T-helper 1 cell treated with Interleukin-12 subunit alpha and Interleukin-12 subunit beta and Interleukin-4 antibody, amounts not matched to agents 30 ng/mL and 1 ng/mL, for 36 hours (primary cell): Measurements from ENCODE around the gene NEU4. TPM values are rescaled to one million over a fixed set of nuclear protein-coding genes. Genes with fewer than 3 reads are reported as not detected.
"Not testable (repeated sequence)": the region's sequence is repeated elsewhere in the genome, so short reads cannot be mapped to it uniquely, and the experiment has no call there.

Source experiments
- intact Hi-C: fragments of 100-400 bp; cut with micrococcal nuclease; formaldehyde crosslinking; loops from one replicate; pipeline ENCODE4 v1.15.1; 2024
- total RNA-seq: library from RNA; stranded (reverse); gene quantifications from 2 replicates; pipeline ENCODE4 v1.2.3, GENCODE V29; 2022

NEU4 gene
- total RNA-seq, 1 donor from 2014 or later: 0.29 TPM

- intact Hi-C loops: no loop called here
These were observed 10.1 kb upstream of the NEU4 start for GRCh38 chr2:241798631-241799521.

- intact Hi-C loops: loop anchor here (5.0 kb wide), 1 partner anchor 58 kb away; the partner anchor contains the start of gene PDCD1
These were observed 9.3 kb upstream of the NEU4 start for GRCh38 chr2:241799522-241800197.

- intact Hi-C loops: loop anchor here (5.0 kb wide), 1 partner anchor 57 kb away; the partner anchor contains the start of gene PDCD1
These were observed 8.6 kb upstream of the NEU4 start for GRCh38 chr2:241800198-241800903.

- intact Hi-C loops: loop anchor here (5.0 kb wide), 1 partner anchor 55 kb away; the partner anchor contains the start of gene PDCD1
These were observed 7.2 kb upstream of the NEU4 start for GRCh38 chr2:241801611-241802420.

- intact Hi-C loops: loop anchor here (5.0 kb wide), 1 partner anchor 55 kb away; the partner anchor contains the start of gene PDCD1
These were observed 6.3 kb upstream of the NEU4 start for GRCh38 chr2:241802421-241803318.

- intact Hi-C loops: loop anchor here (5.0 kb wide), 1 partner anchor 54 kb away; the partner anchor contains the start of gene PDCD1
These were observed 5.3 kb upstream of the NEU4 start for GRCh38 chr2:241803387-241804325.

- intact Hi-C loops: loop anchor here (5.0 kb wide), 1 partner anchor 53 kb away; the partner anchor contains the start of gene PDCD1
These were observed 4.4 kb upstream of the NEU4 start for GRCh38 chr2:241804326-241805229.

- intact Hi-C loops: not testable (repeated sequence)
These were observed 2.8 kb upstream of the NEU4 start for GRCh38 chr2:241806217-241806616.

GRCh38 chr2:241808051-241808720 is 807 bp upstream of the NEU4 start:
- intact Hi-C loops: no loop called here

- intact Hi-C loops: no loop called here
These were observed 652 bp downstream of the NEU4 start for GRCh38 chr2:241809383-241810306.

GRCh38 chr2:241810307-241811200 is 1.6 kb downstream of the NEU4 start:
- intact Hi-C loops: no loop called here

GRCh38 chr2:241811201-241811951 is 2.4 kb downstream of the NEU4 start:
- intact Hi-C loops: no loop called here

GRCh38 chr2:241811952-241812729 is 3.1 kb downstream of the NEU4 start:
- intact Hi-C loops: no loop called here
